ENCODE data around the gene SLBP.
A peak's percentile ranks its signal among the peaks of the same experiment; 100 is the strongest.

SLBP gene

DNA sequence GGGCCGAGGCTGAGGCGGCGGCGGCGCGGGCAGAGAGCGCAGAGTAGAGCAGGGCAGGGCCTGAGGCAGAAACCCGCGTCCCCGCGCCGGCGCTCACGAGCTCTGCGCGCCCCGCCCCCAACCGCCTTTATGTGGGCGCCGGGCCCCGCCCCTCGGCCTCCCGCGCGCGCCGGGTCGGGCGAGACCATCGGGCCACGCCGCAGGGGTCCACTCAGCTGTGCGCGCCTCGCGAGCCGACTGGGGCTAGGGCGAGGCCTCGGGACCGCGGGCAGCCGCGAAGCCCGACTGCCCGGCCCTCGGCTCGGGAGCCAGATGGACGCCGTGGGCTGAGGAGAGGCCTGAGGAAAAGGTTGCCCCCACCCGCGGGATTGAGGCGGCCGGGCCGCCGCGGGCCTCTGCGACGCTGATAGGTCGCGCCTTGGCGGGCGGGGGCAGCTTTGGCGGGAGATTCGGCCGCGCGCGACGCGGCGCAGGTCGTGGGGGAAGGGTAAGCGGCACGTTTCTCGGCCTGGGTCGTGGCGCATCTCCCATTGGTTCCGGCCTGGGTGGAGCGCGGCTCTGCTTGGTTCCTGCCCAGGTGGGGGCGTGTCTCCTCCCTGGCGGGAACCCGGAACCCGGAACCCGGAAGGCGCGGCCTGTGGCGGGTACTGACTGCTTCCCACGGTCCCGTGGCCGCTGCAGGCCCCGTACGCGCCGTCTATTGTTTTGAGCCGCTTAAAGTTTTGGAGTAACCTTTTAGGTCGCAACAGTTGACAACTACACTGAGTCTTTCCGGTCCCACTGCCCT, at the start of gene SLBP:
SLBP (minus strand) TSS at position 104 of the 787 bp plus-strand sequence. CDS start 131 bp downstream, outside the sequence.
- peak; percentile 97 for DNase-seq

DNA sequence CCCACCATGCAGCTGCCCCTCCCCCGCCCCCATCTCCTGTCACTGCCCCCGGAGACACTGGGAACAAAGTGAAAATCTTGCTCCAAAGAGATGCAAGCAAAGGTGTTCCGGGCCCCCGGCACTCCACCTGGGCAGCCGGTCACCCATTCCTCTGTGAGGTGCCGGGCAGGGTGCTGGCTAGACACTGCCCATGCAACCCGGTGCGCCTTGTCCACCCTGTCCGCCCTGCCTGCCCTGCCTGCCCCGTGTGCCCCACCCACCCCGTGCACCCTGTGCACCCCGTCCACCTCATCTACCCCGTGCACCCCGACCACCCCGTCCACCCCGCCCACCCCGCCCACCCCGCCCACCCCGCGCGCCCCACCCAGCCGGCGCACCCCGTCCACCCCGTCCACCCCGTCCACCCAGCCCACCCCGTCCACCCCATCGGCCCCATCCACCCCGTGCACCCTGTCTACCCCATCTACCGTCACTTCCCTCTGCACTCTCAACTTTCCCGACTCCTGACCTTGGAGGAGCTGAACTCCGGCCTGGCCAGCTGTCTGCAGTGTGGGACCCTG, 49.1 kb upstream of the SLBP start:
- DNase-seq = no peak

DNA sequence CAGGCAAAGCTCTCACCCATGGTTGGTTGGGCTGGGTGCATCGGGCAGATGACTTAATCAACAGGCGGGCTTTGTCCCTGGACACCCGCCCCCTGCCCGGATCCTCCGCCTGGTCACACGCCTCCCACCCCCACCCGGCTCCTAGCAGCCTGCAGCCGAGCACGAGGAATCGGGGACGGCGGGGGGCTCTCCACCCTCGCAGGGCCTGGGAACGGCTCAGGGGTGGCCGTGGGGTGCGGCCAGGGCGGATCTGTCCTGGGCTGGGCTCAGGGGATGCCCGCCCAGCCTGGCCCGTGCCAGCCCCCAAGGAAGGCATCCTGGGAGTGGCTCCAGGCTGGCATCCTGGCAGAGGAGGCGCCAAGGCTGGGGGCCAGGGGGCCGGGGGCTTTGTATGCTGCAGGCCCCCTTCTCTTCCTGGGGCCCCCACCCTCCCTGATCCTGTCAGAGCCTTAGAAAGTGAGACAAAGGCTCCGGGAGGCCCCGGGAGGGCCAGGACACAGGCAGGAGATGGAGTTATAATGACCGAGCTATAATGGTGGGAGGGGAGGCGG, 48.5 kb upstream of the SLBP start:
- DNase-seq = no peak

DNA sequence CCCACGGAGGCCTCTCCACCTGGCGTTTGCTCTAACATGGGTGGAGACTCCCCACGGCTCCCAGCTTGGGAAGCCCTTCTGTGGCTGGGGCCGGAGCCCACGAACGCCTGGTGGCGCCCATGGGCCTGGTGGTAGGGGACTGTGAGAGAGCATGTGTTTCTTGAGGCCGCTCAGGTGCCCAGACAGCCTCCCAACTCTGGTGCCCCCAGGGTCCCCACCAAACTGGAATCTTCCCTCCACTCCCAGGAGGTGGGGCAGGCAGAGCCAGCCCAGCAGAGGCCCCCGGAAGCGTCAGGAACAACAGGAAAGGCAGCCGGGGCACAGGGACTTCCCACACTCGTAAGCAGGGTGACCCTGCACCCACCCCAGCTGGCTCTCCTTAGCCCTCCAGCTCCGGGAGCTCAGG, 47.7 kb upstream of the SLBP start:
- no peak for DNase-seq

DNA sequence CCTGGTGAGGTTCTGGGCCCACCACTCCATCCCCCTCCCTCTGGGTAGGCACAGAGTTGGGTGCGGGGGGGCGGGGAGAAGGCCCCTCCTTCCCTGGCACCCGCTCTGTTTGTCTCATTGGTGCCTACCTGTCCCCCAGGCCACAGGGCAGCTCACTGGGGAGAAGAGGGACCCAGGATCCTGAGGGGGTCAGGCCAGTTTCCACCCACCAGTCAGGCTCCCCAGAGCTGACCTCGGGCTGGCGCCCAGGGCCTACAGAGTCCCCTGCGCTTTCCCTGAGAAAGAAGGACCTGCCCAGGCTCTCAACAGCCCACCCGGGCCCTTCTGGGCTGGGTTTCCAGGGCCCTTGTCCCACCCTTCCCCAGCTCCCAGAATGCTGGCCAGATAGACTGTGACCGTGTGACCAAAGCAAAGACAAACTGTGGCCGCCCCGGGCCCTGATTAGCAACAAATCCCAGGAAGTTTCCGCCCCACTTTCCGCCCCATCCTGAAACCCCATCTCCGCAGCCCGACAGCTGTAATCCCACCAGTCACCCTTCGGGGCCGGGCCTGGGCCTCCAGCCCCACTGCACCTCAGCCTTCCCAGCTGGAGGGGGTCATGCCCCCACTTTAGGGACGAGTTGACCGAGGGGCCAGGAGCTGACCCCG, 47.2 kb upstream of the SLBP start:
- no peak for DNase-seq

DNA sequence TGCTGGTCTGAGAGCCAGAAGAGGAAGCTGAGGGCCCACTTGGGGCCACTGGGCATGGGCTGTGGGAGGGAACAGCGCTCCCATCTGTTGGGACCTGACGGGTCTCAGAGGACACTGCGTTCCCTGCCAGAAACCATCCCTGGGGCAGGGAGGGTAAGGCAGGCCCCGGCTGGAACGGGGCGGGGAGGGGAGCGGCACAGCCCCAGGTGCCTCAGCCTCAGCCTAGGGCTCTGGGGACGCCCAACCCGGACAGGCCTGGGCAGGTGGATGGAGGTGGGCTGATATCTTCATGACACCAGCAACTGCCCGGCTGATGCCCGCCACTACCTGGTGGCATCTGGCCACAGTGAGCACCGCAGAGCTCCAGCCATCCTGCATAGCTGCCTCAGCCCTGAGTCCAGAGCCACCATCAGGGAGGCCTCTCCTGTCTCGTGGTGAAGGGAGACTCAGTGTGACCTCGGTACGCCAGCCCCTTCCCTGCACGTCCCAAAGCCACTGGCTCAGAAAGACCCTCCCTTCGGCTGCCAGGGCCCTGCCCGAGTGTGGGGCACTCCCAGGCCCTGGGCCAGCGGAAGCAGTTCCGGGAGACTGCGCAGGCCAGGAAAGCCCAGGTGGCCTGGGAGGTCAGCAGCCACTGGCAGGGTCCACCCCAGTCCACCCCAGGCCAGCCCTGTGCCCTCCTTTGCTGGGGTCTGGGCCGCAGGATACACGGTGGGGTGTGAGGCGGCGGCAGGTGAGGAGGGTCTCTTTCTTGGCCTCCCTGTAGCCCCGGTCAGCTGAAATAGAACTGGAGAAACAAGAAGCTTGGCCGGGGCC, 46.4 kb upstream of the SLBP start:
- no peak for DNase-seq

DNA sequence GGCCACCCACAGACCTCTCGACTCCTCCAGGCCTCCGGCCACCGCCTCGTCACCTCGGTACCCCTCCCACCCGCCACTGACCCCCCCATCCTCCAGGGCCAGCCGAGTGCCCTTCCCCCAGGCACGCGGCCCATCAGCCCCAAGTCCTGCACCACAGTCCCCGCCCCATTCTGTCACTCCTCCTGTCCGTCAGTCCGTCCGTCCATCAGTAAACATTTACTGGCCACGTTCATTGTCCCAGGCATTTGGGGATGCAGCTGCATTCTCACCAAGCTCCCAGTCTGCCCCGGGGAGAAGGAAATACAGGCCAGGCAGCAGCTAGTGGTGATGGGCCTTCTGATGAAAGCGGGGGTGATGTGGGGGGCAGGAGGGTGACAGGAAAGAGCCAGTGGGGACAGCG, 45.7 kb upstream of the SLBP start:
- no peak for DNase-seq

DNA sequence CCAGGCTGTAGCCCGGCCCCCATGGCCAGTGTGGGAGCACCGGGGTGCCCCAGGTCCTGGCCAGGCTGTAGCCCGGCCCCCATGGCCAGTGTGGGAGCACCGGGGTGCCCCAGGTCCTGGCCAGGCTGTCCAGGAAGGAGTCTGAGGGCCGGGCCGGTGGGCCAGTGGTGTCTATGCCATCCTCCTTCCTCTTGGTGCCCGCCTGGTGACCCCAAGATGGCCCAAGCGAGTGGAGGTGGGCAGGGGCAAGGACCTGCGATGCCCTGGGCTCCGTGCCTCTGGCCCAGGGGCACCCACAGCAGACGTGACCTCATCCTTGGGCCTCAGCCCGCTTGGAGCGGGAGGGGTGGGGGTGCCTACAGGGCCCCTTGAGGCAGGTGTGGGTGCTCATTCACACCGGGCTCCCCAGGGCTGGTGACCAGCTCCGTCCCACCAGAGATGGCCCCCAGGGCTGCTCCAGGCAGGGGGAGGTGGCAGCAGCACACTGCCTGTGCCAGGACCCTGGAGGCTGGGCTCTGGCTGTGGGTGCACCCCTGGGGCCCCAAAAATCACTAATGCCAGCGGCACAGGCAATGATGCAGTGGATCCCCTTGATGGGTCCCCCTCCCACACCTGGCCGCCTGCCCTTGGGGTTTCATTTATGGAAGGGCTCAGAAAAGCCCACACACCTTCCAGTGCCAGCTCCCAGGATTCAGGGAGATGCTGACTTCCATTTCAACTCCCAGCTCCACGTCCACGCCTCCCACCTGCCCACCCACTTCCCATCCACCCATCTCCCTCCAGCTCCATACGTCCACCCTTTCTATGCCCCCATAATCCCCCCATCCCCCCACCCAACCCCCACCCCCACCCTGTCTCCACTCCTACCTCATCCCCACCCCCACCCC, 45.0 kb upstream of the SLBP start:
- no peak for DNase-seq

DNA sequence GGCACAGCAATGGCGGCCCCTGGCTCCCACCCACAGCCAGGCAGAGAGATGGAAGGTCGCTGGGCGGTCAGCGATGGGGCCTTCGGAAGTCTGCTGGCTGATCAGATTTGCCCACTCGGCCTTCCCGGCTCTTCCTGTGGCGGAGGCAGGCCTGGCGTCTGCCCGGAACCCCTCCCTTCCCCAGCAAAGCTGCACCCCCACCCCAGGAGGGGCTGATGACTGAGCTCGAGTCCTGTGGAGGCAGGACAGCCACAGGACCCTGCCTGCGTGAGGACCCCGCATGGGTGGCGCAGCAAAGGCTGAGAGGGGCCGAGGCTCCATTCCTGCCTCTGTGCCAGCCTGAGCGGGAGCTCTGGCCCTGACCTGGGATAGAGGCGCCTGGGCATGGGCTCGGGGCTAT, 44.0 kb upstream of the SLBP start:
- DNase-seq = no peak

DNA sequence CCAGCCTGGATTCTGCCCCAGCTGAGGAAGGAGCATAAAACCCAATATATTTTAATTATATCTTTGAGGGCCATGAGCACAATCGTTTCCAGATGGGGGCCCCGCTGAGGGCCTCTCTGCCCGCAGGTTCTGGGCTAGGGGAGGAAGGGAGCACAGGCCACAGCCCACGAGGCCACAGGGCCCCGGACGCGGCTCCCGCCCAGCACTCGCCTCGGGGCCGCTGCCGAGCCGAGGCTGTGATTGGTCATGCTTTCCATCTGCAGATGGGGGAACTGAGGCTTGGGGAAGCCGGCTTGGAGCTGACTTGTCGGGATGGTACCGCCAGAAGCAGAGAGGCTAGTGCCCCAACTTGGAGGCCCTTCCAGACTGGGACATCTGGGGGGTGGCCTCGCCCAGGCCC, 43.2 kb upstream of the SLBP start:
- DNase-seq = no peak

DNA sequence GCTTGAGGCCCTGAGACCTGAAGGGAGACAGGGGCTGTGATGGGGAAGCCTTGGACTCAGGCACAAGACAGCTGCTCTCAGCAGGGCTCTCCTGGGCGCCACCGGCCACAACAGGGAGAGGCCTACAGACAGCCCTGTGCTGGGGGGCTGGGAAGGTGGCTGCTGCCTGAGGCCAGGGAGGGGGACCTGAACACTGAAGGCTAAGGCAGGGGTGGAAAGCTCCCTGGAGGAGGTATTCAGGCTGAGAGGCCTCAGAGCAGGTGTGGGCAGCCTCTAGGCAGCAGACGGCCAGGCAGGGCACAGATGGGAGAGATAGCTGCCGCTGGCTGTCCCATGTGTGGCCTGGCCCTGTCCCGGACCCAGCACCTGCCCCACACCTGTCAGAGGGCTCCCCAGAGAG, 42.2 kb upstream of the SLBP start:
- DNase-seq = no peak

DNA sequence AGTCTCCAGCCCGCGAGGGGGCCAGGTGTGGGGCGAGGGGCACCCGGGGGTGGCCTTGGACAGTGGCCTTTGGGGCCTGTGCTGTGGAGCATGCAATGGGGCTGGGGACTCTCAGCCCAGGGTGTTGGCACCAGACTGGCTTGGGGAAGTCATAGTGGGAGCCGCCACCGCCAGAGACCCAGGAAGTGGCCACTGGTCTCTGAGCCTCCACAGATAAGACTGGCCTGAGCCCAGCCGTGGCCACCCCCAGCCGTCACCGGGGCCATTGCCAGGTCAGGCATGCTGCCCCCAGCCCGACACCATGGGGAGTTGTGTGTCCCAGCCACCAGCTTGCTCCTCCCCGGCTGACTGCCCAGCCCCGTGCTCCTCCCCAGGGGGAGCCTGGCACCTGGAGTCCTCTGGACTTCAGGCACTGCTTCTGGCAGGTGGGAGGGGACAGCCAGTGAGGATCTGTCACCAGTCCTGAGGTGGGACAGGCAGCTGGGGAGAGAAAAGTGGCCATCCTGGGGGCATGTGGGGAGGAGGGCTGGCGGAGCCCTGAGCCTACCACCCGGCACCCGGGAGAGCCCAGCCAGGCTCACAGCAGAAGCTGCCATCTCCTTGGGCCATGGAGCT, 41.7 kb upstream of the SLBP start:
- no peak for DNase-seq

DNA sequence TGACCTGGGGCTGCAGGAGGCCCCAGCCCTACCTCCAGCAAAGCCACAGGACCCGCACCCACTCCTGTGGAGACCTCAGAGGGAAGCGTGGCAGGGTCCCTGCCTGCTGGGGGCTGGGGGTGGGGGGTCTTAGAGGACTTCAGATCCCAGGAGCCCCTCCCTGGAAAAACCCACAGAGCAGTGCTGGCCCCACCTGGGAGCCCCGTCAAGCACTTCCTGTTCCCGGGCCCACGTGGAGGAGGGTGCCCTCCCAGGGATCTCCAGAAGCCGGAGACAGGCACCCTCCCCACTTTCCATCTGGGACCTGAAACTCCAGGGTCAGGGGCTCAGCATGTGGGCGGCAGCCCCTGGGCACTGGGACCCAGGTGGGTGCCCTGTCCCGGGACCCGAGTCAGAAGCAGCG, 41.2 kb upstream of the SLBP start:
- no peak for DNase-seq

DNA sequence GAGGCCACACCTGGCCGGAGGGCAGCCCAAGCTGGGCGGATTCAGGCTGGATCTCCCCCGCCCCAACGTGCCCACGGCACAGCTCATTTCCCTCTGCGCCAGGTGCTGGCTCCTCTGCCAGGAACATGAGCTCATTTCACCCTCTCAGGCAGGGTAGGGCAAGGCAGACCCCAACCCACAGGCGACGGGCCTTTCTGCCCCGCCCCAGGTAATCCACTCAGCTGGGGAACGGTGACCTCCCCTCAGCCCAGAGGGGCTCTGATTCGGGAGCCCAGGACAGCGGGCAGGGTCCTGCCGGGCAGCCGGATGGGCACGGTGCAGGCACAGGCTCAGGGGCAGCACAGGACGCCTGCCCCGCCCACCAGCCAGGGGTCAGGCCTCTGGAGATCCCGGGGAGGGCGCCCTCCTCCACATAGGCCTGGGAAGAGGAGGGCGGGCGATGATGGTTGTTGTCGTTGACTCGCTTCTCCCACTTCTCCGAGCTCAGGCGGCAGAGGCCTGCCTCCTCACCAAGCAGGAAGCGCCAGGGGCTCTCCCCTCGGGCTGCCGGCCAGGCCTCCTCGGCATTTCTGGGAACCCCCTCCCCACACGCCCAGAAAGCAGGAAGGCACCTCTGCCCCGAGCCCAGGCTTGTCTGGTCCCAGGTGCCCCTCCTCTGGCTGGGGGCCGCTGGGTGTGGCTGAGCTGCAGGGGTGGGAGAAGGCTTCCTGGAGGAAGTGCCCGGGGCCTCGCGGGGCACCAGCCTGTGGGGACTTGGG, 40.3 kb upstream of the SLBP start:
- no peak for DNase-seq

DNA sequence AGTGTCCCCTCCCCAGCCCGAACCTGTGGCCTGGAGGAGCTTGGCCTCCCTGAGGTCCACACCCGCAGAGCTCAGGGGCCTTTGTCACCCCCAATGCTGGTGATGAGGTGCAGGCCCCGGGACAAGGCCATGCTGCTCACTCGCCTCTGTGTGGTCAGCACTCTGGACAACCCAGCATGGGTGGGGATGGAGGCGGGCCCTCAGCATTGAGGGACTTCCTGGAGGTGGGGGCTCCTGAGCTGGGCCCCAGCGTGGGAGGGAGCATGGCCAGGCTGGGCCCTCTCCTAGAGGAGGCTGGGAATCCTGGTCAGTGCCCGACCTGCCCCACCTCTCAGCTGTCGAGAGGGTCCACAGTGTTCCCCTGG, 39.8 kb upstream of the SLBP start:
- DNase-seq = no peak

DNA sequence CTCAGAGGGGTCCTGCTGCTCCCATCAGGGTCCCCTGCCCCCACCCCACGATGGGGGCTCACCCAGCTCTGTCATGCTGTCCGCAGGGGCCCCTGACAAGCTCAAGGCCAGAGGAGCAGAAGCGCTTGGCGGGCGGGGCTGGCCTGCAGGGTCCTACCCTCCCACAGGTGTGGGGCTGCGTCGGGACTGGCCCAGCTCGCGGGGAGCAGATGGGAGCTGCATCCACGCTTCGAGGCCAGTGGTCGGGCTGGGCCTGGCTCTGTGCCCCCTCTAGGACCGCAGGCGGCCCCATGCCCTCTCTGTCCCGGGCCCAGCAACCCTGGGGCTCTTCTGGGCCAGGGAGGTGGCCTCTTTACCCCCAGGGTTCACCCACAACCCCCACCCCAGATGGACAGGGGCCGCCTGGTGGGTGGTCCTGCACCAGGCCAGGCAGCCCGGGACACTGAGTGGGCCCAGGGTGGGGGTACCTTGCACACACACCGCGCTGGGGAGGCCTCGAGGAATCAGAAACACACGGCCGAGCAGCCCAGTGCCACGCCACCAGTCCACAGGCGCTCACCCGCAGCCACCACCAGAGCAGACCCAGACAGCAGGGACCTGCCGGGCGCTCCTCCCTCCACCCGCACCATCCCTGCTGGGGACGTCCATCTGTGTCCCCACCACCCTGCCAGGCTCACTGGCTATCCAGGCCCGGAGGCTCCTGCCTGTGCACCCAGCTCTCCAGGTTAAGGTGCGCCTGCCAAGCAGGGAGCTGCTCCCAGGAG, 39.2 kb upstream of the SLBP start:
- no peak for DNase-seq

DNA sequence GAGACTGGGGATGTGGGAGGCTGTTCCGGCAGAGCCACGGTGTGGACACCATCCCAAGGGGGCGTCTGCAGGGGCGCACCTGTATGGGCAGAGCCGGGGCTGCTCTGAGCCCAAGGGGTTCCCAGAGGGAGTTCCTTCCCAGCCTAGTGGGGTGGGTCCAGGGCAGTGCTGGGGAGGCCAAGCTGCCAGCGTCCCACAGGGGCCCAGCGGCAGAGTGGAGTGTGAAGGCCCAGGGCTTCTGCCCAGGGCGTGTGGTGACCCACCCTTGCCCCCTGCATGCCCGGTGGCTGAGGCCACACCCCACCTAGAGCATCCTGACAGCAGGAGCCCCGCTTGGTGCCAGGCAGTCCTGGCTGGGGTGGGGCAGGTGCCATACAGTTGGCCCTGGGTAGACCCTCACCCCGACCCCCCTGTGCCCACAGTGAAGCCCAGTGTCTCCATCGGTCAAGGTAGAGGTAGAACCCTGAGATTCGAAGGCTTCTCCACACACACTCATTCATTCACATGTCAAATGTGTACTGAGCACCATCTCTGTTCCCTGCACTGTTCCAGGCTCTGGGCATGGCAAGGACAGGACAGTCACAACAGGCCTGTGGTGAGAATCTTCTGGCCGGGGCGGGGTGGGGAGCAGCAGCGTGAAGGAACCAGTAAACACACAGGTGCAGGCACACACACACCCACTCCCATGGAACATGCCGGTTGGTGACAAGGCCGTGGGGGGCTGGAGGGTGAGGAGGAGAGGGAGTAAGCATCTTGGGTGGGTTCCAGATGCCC, 38.4 kb upstream of the SLBP start:
- no peak for DNase-seq

DNA sequence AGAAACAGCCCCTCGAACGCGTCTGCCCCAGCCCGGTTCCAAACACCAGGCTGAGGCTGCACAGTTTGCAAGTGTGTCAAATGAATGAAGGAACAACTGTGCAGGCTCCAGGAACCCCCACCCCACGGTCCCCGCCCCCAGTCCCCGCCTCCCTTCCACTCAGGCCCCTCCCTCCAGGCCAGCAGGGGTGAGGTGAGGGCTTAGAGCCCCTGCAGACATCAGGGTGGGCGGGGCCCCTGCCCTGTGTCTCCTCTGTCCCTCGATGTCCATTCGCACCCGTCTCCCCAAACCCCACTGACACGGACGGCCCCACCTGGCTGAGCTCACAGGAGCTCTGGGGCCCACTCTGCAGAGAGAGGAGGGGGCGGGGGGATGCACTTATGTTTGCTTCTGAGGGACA, 37.7 kb upstream of the SLBP start:
- no peak for DNase-seq

DNA sequence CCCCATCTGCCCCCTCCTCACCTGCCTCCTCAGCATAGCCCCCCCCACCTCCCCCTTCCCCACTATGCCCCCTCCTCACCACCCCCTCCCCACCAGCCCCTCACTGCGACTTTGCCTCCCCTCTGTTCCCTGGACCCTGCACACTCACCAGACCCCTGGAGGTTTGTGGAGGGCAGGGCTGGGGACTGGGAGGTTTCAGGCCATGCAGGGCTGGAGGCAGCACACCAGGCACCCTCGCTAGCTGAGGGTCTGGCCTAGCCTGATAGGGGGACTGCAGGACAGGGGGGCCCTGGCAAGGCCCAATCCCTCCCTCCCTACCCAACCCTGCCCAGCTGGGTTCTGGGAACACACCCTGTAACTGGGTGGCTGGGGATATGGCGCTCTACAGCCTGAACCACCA, 37.3 kb upstream of the SLBP start:
- DNase-seq = peak; percentile 66

All from hematopoietic multipotent progenitor cell treated with erythropoietin and hydrocortisone succinate and interleukin-3 and kit ligand, for 8 days (in vitro differentiated cells).